Measurements from ENCODE around the gene SYT9. TPM values are rescaled to one million over a fixed set of nuclear protein-coding genes. Genes with fewer than 3 reads are reported as not detected.

The SYT9 gene
- total and polyA plus RNA-seq, 2 of the 4 experiments (the other 2 are of a cell fraction) = not detected

DNA sequence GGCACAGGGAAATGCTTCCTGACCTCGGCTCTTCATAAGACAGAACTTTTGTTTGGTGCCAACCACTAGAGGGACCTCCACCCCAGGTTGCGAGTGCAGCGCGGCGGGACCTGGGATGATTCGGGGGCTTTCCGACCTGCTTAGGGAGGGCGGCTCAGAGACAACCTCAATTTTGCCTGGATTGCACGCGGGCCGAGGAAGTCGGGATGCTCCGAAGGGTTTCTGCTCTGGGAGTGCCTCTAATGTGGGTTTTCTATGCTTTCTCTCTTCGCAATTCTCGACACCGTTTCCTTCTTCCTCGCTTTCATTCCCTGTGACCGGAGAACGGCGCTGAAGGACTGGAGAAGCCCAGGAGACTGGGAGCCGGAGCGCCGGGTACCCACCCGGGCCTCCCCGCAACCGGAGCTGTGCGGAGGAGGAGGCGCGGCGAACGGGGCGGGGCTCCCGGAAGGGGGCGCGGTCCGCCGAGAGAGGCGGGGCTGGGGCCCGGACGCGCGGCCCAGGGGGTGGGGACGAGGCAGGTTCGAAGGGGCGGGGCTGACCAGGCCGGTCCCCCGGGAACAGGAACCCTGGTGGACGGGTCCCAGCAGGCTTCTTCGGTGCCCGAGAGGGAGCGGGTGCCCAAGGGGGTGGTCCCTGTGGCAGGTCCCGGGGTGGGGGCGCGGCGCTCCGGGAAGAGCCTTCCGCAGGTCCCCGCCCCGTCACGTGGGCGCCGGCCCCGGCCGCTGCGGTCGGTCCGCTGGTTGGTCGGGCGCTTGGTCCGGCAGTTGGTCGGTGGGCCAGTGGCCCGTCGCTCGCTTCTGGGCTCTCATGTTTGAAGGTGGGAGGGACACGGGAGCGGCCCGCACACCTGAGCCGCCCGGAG is 261.8 kb downstream of the SYT9 start, which contains the start of gene PPFIBP2 (continued):
- TF ChIP-seq, protein P1, sequence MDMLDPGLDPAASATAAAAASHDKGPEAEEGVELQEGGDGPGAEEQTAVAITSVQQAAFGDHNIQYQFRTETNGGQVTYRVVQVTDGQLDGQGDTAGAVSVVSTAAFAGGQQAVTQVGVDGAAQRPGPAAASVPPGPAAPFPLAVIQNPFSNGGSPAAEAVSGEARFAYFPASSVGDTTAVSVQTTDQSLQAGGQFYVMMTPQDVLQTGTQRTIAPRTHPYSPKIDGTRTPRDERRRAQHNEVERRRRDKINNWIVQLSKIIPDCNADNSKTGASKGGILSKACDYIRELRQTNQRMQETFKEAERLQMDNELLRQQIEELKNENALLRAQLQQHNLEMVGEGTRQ (IDR thresholded peaks at IDR 0.05; ENCODE audit: low read depth, low read length) = peak; percentile 92
- TF ChIP-seq NFE2L2 (IDR thresholded peaks at IDR 0.05; ENCODE audit: low read depth, low read length) = no peak

DNA sequence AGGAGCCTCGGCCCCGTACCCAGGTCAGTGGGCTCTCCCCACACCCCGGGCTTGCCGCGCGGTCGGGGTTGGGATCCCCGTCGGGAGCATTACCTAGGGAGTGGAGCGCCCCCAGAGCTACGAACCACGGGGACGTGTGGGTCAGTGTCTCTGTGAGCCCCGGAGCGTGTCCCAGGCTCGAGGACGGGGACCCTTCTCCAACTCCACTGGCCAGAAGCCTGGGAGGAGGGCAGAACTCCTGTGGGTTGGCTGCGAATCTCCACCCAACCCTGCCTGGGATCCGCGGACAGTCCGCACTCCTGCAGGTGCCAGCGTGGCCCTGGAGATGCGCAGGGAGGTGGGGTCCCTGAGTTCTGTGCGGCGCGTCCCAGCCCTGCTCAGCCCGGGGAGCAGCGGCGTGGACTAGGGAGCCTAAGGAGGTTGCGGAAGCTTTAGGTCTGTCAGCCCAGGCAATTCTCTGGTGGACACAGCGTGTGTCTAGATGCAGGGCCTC is 262.4 kb downstream of the SYT9 start:
- Histone ChIP-seq H2AK5ac (ENCODE audit: low read depth, low read length) (no peak overlapping the region), H4K5ac (ENCODE audit: low read depth, low read length) (no peak overlapping the region), H3K79me1 (ENCODE audit: low read depth in 1 of 2, low read length in 2 of 2) (no peaks in the 10 kb centered on the region), H3K56ac (ENCODE audit: extremely low read depth, insufficient read depth, low read length) (no peak overlapping the region), H3K4me1 (ENCODE audit: control insufficient read depth, insufficient read depth, low read length) (peaks cover 2% of the 10 kb centered on the region; the same call in 1 of the 2 replicates), H3K14ac (replicated peaks; ENCODE audit: low read depth, low read length) (no peak overlapping the region), H3K36me3 (ENCODE audit: control insufficient read depth, insufficient read depth, low read length) (no peaks in the 10 kb centered on the region), H3K4me2 (ENCODE audit: low read depth, low read length) (peak overlapping the region; percentile 69), H2AFZ (replicated peaks; ENCODE audit: low read length, poor library complexity) (peak overlapping the region; percentile 96), H2BK5ac (ENCODE audit: low read depth, low read length, poor library complexity, severe bottlenecking) (no peak overlapping the region), H3K18ac (ENCODE audit: low read depth, low read length) (no peak overlapping the region), H3K9me3 (ENCODE audit: control insufficient read depth, insufficient read depth, low read length) (no peaks in the 10 kb centered on the region), H4K91ac (ENCODE audit: insufficient read depth, low read depth, low read length) (no peak overlapping the region), H3K4ac (ENCODE audit: low read depth, low read length) (no peak overlapping the region), H2AK9ac (replicated peaks; ENCODE audit: low read depth, low read length, poor library complexity) (peak overlapping the region; percentile 66), H4K8ac (ENCODE audit: low read depth in 2 of 2, low read length in 2 of 2) (no peak overlapping the region), H3K9me1 (ENCODE audit: insufficient read depth, low read length) (no peaks in the 10 kb centered on the region), H4K20me1 (ENCODE audit: insufficient read depth, low read length) (no peaks in the 10 kb centered on the region), H2BK20ac (ENCODE audit: low read depth, low read length) (no peak overlapping the region), H3K23ac (ENCODE audit: low read depth, low read length) (no peak overlapping the region), H3K9ac (ENCODE audit: low read depth, low read length) (no peak overlapping the region), H3K27me3 (ENCODE audit: control insufficient read depth, insufficient read depth, low read length) (peaks cover 27% of the 10 kb centered on the region), H2BK120ac (ENCODE audit: low read depth, low read length) (no peak overlapping the region), H3K27ac (ENCODE audit: insufficient read depth, low read length) (no peak overlapping the region), H2BK15ac (ENCODE audit: low read depth, low read length) (no peak overlapping the region), H3K4me3 (ENCODE audit: insufficient read depth, low read depth, low read length) (peak overlapping the region; percentile 58)
- ATAC-seq (ENCODE audit: low read depth) (no peak; the same call in 1 of the 2 replicates), DNase-seq (no peak)
- WGBS, 2 experiments (ENCODE audit: extremely low coverage in 2 of 2, insufficient read length in 1 of 2) = no CpG with 5 or more reads among the region's 31 CpGs
- in situ Hi-C loops (cut with MboI; ENCODE audit: low sequenced_read_pairs) (no loop called here), intact Hi-C loops (cut with micrococcal nuclease) (loop anchor here (5.0 kb wide), 1 partner anchor 417 kb away; no protein-coding TSS in a partner anchor), dilution Hi-C loops (cut with HindIII; ENCODE audit: low sequenced_read_pairs, unreplicated experiment) (no loop called here)
- POLR2A ChIA-PET (ENCODE audit: unreplicated experiment) = no interaction called here
- no TSS peak for BruUV-seq (replicated peaks)
- CTCF ChIA-PET = interaction anchor here (0.6 to 2.1 kb wide), 5 partner anchors 10 to 170 kb away, joined by 3 to 6 read pairs (median 4); no protein-coding TSS in a partner anchor
- TF ChIP-seq CHD1 (IDR thresholded peaks at IDR 0.05; ENCODE audit: low read depth, low read length) (no peak), BHLHE40 (IDR thresholded peaks at IDR 0.05; ENCODE audit: low read depth, low read length) (no peak), NFE2L2 (IDR thresholded peaks at IDR 0.05; ENCODE audit: low read depth, low read length) (no peak), RAD21 (IDR thresholded peaks at IDR 0.05; ENCODE audit: low read length) (no peak), RFX5 (IDR thresholded peaks at IDR 0.05; ENCODE audit: low read depth, low read length) (no peak), CEBPB (IDR thresholded peaks at IDR 0.05; ENCODE audit: low read depth, low read length) (no peak), POLR2A (IDR thresholded peaks at IDR 0.05; ENCODE audit: low read depth, low read length) (no peak), MAFK (IDR thresholded peaks at IDR 0.05; ENCODE audit: low read depth, low read length) (no peak), MXI1 (IDR thresholded peaks at IDR 0.05; ENCODE audit: borderline replicate concordance, low read depth, low read length) (no peak), RCOR1 (IDR thresholded peaks at IDR 0.05; ENCODE audit: insufficient replicate concordance, low read length) (no peak)
- TF ChIP-seq, protein P1 (IDR thresholded peaks at IDR 0.05; ENCODE audit: low read depth, low read length) = no peak
- TF ChIP-seq, protein P2, sequence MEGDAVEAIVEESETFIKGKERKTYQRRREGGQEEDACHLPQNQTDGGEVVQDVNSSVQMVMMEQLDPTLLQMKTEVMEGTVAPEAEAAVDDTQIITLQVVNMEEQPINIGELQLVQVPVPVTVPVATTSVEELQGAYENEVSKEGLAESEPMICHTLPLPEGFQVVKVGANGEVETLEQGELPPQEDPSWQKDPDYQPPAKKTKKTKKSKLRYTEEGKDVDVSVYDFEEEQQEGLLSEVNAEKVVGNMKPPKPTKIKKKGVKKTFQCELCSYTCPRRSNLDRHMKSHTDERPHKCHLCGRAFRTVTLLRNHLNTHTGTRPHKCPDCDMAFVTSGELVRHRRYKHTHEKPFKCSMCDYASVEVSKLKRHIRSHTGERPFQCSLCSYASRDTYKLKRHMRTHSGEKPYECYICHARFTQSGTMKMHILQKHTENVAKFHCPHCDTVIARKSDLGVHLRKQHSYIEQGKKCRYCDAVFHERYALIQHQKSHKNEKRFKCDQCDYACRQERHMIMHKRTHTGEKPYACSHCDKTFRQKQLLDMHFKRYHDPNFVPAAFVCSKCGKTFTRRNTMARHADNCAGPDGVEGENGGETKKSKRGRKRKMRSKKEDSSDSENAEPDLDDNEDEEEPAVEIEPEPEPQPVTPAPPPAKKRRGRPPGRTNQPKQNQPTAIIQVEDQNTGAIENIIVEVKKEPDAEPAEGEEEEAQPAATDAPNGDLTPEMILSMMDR (conservative IDR thresholded peaks at IDR 0.05; ENCODE audit: low read depth, low read length) = no peak
